GM12892 (cell line): ENCODE measurements around the gene FAU.

Experiments used
- POLR2A ChIP-seq: IDR thresholded peaks from 2 replicates; pipeline ENCODE4 v1.6.1; 2011; ENCODE audit warnings: low read depth, low read length, control low read depth
- POLR2AphosphoS5 ChIP-seq: IDR thresholded peaks from 2 replicates; pipeline ENCODE4 v1.6.1; 2011; ENCODE audit warnings: low read depth, low read length, control low read depth

DNA sequence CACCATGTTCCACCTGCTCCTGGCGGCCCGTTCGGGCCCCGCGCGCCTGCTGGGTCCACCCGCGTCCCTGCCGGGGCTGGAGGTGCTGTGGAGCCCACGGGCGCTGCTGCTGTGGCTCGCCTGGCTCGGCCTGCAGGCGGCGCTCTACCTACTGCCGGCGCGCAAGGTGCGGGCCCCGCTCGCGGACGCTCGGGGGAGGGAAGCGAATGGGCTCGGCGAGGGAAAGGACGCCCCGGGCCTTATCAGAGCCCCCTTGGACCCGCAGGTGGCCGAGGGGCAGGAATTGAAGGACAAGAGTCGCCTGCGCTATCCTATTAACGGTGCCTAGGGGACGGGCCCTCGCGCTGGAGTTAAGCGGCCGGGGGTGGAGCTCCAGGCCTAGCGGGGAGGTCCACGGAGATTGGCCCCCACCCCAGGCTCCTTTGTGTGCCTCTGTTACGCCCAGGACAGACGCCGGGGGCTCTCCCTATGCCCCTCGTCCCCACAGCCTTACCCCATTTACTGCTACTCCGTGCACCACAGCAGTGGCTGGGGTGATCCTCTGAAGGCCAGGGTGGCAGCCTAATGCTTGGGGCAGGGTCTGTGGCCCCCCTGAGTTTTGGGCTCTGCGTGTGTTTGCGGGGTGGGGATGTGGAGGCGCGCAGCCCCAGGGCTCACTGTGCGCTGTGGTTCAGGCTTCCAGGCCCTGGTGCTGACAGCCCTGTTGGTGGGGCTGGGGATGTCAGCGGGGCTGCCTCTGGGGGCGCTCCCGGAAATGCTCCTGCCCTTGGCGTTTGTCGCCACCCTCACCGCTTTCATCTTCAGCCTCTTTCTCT is 9.2 kb downstream of the FAU start:
- TF ChIP-seq POLR2A (no peak; the same call in 1 of the 2 replicates), POLR2AphosphoS5 (peak; percentile 59; the same call in 1 of the 2 replicates)
